Embryonic facial prominence (tissue), 1 donor: Measurements from ENCODE around the gene ITIH3.

ENCODE experiments used
- DNase-seq: peaks from one replicate; pipeline ENCODE4 v3.0.0-alpha.2; 2016; ENCODE audit errors: extremely low spot score

Gene ITIH3

DNA sequence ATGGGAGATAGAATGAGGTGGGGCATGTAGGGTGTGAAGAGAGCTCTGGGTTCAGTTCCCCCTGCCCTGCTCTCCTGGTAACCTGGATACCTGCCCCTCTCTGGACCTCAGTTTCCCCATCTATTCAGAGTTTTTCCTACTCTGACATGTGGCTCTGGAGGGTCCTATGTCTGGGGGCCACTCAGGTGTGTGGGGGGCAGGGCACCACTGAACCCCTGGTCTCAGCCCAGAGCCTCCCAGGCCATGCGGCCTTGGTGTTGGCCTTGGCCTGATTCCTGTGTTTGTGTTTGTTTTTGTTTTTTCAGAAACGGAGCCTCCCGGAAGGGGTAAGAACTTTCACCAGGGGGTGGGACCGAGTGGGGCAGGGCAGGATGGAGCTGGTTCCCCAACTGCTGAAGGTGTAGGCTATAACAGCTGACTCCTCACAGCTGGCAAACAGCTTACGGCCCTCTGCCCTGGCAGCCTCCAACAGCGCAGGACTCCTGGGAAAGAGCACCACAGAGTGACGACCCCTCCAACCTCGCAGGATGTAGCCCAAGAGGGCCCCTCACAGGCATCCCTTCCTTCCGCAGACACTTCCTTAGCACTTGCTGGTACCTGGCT lies 803 bp downstream of the ITIH3 start:
- no peak for DNase-seq

DNA sequence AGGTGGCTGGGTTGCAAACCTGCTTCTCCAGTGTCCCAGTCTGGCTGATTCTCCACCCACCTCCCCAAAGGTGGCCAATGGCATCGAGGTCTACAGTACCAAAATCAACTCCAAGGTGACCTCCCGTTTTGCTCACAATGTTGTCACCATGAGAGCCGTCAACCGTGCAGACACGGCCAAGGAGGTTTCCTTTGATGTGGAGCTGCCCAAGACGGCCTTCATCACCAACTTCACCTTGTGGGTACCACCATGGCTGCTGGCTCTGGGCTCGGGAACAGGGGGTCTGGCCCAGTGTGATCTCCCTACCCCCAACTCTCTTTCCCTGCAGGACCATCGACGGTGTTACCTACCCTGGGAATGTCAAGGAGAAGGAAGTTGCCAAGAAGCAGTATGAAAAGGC lies 1.8 kb downstream of the ITIH3 start:
- DNase-seq: no peak

DNA sequence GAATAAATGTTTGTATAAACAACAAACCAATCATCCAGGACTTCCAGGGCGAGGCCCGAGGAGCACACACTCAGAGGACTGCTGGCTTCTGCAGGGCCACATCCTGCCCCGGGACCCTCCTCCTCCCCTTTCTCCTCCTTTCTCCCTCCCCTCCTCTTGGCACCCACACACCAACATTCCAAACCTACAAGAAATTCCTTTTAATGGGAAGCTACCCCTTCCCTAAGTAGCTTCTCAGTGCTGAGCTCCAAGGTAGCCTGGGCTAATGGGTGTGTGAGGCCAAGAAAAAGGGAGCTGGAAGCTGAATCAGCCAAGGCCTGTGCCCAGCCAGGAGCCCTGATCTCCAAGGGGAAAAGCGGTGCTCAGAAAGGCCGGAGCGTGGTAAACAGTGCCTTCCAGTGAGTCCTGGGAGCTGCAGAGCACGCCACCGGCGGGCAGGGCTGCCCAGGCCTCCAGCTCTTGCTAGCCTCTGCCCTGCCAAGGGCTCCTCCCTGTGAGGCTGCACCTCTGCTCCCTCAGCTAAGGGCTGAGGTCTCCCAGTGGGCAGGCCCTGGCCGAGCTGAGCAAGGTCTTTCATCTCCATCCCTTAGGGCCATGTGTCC lies 3.9 kb downstream of the ITIH3 start:
- no peak for DNase-seq

DNA sequence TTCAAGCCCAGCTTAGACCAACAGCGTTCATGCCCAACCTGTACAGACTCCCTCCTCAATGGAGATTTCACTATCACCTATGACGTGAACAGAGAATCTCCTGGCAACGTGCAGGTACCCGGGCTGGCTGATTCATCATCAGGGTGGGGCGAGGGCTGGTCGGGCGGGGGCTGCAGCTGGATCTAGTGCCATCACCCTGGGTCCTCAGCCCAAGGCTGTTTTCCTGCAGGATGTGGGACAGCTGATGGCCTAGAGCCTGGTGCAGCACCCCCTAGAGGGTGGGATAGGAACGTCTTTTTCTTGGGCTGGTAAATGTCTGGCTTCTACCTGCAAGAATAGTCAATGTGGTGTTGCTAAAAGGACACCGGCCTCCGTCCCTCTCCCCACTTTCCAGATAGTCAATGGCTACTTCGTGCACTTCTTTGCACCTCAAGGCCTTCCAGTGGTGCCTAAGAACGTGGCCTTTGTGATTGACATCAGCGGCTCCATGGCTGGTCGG lies 4.4 kb downstream of the ITIH3 start:
- DNase-seq: no peak

DNA sequence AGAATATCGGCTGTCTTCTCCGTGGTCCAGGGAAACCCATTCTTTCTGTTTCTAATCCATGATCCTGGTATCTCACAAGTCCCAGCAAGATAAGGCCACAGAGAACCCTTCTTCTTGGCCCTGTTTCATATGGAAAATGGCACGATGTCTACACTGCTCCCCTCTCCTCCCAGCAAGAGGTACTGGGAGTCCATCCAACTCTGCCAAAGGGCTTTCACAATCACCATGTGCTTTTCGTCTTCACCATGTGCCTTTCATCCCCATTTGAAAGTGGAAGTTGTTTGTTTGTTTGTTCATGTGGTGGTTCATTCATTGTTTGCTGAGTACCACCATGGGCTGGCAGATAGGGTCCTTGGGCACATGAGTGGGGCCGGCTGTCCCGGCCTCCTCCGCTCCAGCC lies 5.5 kb downstream of the ITIH3 start:
- DNase-seq: no peak

DNA sequence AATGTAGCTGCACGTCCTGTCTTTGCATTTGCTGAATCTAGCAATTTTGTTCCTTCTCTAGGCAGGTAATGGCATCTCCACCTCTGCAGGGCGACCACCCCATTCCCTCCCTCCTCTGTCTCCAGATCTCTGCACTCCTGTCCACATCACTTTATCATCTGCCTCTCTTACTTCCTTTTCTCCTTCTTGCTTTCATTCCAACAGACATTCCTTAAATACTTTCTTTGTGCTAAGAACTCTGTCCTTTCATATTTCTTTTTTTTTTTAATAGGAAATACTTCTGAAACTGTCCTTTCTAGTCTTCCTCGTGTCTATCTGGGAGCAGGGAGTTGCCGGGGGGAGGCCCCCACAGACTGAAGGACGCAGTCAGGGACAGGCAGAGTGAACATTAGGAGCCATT lies 7.2 kb downstream of the ITIH3 start:
- no peak for DNase-seq

DNA sequence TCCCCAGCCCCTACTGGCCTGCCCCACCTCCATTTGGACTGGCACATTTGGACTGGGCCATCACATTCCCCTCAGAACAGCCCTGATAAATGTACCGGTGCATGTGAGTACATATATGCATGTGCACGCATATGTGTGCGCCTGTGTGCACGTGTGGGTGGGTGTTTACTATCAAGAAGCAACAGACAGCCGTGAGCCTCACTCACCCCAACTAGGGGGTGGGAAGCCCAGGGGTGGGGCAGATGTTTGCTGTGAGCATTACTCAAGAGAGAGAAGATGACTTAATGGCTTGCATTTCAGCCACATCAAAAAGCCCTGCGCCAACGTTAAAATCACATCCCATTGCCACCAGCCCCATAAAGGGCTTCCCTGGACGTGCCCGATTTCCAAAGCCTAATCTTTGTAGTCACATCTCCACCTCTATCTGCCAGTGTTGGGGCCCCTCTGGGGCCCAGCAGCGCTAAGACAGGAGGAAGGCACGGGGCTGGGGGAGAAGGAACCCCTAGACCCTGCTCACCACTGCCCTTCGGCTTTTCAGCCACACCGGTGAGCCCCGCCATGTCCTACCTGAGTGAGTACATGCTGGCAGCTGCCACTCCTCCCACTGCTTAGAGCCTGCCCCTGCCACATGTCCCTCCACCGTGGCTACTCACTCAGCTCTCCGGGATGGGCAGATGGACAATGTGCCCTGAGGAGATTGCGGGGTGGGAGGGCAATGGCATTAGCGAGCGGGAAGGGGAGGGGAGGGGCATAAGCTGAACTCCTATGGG lies 10.9 kb downstream of the ITIH3 start:
- DNase-seq: no peak

DNA sequence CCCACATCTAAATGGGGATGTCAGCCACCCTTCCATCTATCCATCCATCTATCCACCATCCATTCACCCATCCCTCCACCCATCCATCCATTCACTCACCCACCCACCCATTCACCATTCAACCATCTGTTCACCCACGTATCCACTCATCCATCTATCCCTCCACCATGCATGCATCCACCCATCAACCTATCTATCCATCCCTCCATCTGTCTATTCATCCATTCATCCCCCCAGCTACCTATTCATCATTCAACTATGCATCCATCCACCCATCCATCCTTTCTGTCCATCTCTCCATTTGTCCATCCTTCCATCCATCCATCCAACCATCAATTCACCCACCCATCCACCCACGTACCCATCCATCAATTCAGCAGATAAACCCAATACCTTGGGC lies 14.6 kb downstream of the ITIH3 start:
- no peak for DNase-seq

DNA sequence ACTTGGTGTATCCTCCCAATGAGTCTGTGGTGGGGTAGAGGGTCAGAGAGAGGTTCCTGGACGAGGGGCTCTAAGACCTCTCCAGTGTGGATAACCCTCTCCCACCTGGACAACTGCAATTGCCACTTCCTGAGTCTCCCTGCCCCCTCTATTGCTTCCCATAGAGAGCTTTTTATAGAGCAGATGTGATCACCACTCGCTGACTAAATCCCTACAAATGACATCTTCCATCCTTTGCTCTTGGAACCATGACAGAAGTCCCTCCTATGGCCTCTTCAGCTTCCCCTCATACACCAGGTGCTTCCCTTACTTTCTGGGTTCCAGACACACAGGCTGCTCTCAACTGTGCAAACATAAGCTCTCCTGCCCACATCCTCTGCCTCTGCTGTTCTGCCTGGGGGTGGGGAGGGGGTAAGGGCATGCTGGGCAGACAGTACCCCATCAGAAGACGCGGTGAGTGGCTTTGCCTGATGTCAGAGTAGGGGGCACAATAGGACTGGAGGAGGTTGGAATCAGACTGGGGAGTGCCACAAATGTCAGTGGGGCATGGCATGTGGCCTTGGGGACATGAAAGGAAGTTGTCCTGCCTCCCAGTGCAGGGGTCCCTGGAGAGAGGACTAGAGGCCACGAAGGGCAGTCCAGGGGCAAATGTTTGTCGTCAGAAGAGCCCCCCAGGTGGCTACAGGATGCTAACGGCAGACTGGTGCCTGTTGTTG lies 15.2 kb downstream of the ITIH3 start:
- no peak for DNase-seq

DNA sequence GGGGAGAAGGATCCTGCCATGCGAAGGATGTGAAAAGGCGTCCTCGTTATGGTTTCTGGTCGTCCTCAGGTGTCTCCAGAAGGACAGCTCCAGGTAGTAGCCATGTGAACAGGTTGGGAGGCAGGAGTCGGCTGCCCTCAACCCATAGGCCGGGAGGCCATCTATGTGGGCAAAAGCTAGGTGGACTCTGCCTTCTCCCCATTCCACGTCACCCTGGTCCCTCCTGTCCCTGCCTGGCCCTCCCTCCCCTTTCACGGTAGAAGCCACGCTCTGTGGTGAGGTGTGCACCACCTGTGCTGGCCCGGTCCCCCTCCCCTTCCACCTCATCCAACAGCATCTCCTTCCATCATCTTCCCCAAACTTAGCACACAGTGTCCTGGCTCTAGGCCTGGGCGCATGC lies 16.3 kb downstream of the ITIH3 start:
- DNase-seq: no peak

DNA sequence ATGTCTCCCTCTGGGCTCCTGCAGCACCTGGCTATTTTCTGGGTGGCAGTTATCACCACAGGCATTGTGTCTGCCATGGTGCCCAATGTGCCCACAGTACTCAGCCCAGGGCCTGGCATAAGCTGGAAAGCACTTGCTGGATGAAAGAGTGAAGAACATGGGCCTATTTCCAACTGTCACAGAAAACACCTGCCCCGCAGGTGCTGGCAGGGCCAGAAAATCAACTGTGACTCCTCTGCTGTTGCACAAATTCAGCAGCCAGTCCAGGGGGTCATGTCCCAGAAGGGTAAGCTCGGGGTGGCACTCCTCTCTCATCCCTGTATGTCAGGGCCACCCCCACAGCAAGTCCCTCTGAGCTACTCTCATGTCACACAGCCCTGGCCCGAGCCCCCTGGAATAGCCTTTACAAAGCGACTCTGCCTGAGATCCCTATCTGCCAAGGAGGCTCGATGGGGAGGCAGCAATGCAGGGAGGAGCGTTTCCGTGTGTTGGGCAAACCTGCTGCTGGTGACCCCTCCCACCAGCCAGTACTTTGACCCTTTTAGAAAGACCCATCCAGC lies 16.9 kb downstream of the ITIH3 start:
- DNase-seq: no peak

DNA sequence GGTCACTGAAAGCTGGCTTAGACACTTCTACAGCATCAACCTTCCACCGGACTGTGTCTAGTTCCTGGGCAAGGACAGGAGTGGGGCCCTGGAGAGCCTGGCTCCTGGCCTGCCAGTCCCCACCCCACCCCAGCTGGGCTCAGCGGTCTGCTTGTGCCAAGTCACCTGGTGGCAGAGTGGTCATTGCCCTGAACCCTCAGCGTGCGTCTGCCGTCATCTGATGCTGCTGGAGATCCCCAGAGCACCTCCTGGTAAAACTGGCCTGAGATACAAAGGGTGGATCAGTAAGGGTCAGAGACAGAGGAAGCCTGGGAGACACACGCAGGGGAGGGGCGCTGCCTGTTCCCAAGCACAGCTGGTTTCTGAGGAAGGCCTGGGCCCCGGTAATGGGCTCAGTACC lies 19.2 kb downstream of the ITIH3 start:
- DNase-seq: no peak

DNA sequence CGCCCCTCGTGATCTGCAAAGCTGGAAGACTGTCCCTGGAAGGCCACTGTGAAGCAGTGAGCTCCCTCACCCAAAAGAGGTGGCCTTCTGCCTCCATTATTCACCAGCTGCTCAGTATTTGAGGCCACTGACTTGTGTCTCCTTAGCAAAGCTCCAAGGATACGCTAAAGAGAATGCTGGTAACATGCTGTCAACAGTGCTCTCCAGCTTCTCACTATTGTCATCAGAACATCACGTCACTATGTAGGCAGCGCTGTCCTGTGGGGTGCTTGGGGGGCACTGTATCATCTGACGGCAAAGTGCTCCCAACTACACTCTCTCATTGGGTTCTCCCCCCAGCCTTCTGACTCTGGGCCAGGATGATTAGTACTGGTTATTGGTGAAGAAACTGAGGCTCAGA lies 21.6 kb downstream of the ITIH3 start:
- no peak for DNase-seq

DNA sequence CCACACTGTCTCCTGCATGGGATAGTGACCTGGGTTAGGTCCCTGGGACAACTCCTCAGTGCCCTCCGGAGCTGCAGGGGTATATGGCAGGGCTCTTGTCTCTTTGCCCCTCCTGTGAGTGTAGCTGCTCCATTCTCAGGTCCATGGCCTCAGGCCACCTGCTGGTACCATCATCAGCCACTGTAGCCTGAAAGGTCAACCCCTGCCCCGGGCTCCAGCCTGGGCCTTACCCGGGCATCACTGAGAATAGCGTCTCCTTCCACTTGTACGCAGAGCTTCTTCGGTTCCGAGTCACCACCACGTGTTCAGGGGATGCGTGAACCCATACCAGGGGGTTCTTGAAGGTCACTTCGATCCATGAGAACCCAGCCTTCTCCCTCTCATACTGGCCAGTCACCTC lies 22.1 kb downstream of the ITIH3 start:
- DNase-seq: no peak

DNA sequence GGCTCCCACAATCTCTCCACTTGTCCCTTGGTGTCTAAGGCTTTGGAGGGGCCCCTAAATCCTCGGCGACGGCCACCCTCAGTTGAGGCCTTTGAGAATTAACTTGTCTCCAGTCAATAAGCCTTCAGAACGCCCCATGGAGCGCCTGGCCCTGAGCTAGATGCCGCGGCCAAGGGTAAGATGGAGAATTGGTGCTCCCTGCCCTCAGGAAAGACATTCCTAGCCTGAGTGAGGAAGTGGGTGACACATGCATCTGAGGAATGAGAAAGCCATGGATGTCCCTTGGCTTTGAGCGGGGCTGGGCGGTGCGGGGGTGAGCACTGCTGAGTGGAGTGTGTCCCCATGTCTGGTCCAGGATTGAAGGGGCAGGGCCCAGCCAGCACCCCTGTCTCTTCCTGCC lies 22.6 kb downstream of the ITIH3 start:
- DNase-seq: no peak

DNA sequence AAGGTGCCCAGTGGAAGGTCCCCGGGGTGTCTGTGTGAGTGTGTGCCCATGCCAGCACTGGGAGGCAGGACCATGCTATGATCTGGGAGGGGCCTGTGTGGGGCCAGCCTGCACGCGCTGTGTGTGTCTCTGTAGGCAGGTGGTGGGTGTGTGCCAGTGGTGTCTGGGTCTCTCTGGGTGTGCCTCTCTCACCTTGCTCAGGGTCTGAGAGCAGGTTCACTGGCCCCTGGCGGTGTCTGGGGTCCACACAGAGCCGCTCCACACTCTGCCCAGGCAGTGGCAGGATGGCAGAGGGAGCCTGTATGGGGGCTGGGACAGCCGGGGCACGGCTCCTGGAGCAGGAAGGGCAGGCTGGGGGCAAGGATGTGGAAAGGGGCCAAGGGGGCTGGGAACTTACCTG lies 23.3 kb downstream of the ITIH3 start:
- no peak for DNase-seq

DNA sequence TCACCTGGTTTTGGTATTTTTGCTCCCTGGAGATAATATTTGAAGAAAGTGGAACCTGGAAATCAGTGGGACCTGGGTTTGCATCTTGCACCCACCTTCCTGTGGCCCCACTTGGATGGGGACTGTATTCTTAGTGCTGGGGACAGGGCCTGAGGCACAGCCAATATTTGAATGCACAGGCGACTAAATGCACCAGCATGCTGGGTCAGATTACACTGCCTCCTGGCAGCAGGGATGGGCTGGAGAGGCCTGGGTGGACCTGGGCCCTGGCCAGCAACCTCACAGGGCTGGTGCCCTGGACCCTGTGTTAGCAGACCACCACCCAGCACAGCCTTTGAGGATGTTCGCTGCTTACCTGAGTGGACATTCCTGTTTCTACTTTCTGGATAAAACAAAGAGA lies 25.3 kb downstream of the ITIH3 start:
- no peak for DNase-seq

DNA sequence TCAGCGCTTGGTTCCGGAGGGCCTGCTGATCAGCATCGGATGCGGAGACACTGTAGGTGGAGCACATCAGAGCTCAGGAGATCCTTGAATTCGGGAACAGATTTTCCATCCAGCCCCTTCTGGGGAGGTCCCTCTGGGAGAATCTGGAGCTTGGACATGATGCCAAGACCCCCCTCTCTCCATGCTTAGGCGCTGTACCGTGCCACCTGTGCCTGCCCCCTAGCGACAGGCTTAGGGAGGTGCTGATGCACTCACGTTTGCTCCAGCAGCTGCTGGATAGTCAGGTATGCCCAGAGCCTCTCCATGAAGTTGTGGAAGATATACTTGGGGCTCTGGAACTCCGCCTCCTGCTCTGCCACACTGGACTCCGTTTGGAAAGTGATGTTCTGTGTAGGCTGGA lies 26.1 kb downstream of the ITIH3 start:
- DNase-seq: no peak

DNA sequence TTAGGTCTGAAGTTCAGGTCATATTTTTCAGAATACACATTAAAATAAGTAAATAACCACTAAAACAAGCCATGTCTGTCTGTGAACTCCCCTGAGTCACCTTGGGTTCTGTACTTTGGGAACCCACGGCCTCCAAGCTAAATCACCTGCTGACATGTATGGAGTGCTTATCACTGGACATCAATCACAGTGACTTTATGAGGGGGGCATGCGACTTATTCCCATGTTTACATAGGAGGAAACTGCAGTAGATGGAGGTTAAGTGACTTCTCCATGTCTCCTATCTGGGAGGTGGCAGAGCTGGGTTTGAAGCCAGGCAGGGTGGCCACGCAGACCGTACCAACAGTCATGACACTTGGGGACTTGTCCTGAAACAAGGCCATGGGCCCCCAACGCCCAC lies 27.8 kb downstream of the ITIH3 start:
- DNase-seq: no peak

DNA sequence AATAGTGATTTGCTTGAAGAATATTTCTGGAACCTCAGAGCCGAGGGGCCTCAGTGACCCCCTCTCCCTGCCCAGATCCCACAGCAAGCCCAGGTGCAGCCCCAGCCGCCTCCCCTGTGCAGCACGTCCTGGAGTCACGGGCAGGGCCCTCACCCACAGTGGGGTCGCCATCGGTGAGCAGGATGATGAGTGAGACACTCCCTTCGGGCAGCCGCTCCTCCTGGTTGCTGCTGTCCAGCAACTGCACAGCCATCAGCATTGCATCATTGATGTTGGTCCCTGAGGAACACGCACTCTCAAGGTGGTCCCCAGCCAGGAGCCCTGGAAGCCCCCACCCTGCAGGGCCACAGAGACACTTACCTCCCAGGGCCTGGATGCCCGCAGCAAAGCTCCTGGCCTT lies 29.4 kb downstream of the ITIH3 start:
- DNase-seq: no peak

DNA sequence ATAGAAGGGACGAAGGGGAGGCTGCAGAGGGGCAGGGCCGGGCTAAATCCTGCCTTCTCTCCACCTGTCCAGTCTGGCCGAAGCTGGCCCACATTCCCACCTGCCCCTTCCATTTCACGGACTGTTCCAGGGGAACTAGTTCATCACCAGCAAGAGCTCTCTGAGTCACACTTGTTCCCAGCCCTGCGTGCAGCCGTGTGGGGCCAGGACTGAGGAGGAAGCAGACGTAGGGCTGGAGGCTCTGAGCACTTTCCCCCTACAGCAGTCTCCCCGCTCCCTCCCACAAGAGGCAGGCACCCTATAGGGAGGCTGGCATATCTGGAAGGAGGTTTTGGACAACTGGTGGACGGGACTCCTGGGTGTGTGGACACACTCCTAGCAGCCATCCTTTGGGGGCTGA lies 32.8 kb downstream of the ITIH3 start:
- DNase-seq: no peak

DNA sequence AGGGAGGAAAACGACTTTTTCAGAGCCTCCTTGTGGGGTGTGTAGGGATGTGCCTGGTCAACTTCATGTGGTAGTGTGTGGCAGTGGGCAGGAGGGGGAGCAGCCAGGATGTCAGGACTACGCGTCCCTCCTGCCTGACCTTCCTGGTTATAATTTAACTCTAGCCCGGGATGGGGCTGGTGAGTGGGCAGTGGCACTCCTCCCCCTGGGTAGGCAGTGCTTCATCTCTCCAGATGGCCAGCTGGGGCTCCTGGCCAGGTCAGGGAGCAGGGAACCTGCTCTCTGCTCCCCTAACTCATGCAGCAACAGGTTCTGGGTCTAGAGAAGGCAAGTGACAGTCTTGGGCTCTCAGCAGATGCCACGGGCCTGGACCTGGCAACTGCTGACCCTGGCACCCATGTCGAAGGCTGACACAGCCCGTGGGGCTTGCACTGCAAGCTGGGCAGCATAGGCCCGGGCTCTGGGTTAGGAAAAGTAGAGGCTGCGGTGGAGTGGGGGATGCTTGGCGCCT lies 33.3 kb downstream of the ITIH3 start:
- no peak for DNase-seq
